Measurements from ENCODE around the gene SULF2.

DNA sequence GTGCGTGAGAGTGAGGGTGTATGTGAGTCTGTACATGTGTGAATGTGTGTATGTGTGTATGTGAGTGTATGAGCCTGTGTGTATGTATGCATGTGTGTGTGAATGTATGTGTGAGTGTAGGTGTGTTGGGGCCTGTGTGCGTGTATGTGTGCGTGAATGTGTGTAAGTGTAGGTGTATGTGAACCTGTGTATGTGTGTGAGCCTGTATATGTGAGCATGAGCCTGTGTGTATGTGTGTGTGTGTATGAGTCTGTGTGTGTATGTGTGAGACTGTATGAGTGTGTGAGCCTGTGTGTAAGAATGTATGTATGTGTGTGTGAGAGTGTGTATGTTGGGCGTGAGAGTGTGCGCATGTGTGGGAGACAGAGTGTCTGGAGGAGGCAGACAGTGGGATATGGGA lies 15.8 kb upstream of the SULF2 start:
- TF ChIP-seq, protein P1, sequence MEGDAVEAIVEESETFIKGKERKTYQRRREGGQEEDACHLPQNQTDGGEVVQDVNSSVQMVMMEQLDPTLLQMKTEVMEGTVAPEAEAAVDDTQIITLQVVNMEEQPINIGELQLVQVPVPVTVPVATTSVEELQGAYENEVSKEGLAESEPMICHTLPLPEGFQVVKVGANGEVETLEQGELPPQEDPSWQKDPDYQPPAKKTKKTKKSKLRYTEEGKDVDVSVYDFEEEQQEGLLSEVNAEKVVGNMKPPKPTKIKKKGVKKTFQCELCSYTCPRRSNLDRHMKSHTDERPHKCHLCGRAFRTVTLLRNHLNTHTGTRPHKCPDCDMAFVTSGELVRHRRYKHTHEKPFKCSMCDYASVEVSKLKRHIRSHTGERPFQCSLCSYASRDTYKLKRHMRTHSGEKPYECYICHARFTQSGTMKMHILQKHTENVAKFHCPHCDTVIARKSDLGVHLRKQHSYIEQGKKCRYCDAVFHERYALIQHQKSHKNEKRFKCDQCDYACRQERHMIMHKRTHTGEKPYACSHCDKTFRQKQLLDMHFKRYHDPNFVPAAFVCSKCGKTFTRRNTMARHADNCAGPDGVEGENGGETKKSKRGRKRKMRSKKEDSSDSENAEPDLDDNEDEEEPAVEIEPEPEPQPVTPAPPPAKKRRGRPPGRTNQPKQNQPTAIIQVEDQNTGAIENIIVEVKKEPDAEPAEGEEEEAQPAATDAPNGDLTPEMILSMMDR (IDR thresholded peaks at IDR 0.05 in 2 of 3, conservative IDR thresholded peaks at IDR 0.05 in 1 of 3; ENCODE audit: insufficient read depth in 2 of 3, low read depth in 1 of 3, low read length in 3 of 3), result no peak
- TF ChIP-seq ZNF780A (CRISPR knock-in tag; IDR thresholded peaks at IDR 0.05) (no peak), POLR2G (IDR thresholded peaks at IDR 0.05; ENCODE audit: low read depth, low read length) (no peak), SIRT6 (IDR thresholded peaks at IDR 0.05; ENCODE audit: low read depth, low read length) (no peak), MYC (IDR thresholded peaks at IDR 0.05; ENCODE audit: low read depth, low read length) (no peak), MYC (CRISPR knock-in tag; IDR thresholded peaks at IDR 0.05; ENCODE audit: borderline replicate concordance, low read depth) (no peak), CEBPB (tag; IDR thresholded peaks at IDR 0.05) (no peak), SIX5 (IDR thresholded peaks at IDR 0.05; ENCODE audit: borderline replicate concordance in 1 of 2, insufficient read depth in 1 of 2, low read depth in 1 of 2, low read length in 2 of 2) (no peak), BDP1 (IDR thresholded peaks at IDR 0.05; ENCODE audit: insufficient read depth, insufficient read length) (no peak)
- TF ChIP-seq, protein P2, sequence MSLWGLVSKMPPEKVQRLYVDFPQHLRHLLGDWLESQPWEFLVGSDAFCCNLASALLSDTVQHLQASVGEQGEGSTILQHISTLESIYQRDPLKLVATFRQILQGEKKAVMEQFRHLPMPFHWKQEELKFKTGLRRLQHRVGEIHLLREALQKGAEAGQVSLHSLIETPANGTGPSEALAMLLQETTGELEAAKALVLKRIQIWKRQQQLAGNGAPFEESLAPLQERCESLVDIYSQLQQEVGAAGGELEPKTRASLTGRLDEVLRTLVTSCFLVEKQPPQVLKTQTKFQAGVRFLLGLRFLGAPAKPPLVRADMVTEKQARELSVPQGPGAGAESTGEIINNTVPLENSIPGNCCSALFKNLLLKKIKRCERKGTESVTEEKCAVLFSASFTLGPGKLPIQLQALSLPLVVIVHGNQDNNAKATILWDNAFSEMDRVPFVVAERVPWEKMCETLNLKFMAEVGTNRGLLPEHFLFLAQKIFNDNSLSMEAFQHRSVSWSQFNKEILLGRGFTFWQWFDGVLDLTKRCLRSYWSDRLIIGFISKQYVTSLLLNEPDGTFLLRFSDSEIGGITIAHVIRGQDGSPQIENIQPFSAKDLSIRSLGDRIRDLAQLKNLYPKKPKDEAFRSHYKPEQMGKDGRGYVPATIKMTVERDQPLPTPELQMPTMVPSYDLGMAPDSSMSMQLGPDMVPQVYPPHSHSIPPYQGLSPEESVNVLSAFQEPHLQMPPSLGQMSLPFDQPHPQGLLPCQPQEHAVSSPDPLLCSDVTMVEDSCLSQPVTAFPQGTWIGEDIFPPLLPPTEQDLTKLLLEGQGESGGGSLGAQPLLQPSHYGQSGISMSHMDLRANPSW (CRISPR knock-in tag; IDR thresholded peaks at IDR 0.05), result no peak
